Prostate gland (tissue), 2 donors: ENCODE data around the gene CHI3L2.

ENCODE experiments used
- CTCF ChIP-seq, 4 experiments: fragments of 200-600 bp in 2 of 4; fragments of 450-650 bp in 2 of 4; sonication (generic) in 2 of 4; IDR thresholded peaks; 1 replicate in 3 of 4; 2 replicates in 1 of 4; pipeline ENCODE4 v1.5.1; 2016 to 2019; ENCODE audit warnings: antibody characterized with exemption in 4 of 4, mild to moderate bottlenecking in 2 of 4, moderate library complexity in 2 of 4
- POLR2A ChIP-seq: fragments of 450-650 bp; IDR thresholded peaks from one replicate; pipeline ENCODE4 v1.6.1; 2016; ENCODE audit warnings: antibody characterized with exemption, mild to moderate bottlenecking
- POLR2AphosphoS5 ChIP-seq: sonication (generic); formaldehyde crosslinking; IDR thresholded peaks from one replicate; pipeline ENCODE4 v1.6.1; 2017; ENCODE audit warnings: antibody characterized with exemption

- TF ChIP-seq POLR2A (no peak), CTCF (IDR thresholded peaks at IDR 0.05) (no peak), POLR2AphosphoS5 (no peak)
Observed at GRCh38 chr1:111225091-111225490, 2.4 kb upstream of the CHI3L2 start.
